ENCODE measurements around the gene MBOAT2. TPM values are rescaled to one million over a fixed set of nuclear protein-coding genes. Genes with fewer than 3 reads are reported as not detected.

The MBOAT2 gene
- total and polyA plus RNA-seq, 4 donors = 0.57 to 65.5 (median 3.2) TPM

DNA sequence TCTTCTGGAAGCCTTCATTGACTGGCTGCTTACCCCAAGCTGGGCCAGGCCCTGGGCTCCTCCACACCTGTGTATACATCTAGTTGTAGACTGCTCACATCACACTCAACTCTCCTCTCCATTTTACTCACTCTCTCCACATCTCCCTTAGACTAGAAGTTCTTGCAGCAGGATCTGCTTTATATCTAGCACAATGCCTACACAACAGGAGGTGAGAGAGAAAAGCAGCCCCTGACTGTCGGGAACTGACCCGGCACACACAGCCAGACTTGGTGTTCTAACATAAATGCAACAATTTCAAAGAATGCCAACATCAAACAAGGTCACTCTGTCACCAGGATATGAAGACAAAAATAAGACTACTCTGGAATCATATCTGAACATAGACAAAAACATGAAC is 172.0 kb downstream of the MBOAT2 start:
- no peak overlapping the region for H3K27ac ChIP-seq (ENCODE audit: low read depth in 1 of 2, low read length in 2 of 2)
- H3K27me3 ChIP-seq (ENCODE audit: control insufficient read depth in 4 of 4, insufficient read depth in 4 of 4, low read length in 3 of 4) = no peaks in the 10 kb centered on the region
- no peaks in the 10 kb centered on the region for H3K9me3 ChIP-seq (ENCODE audit: control insufficient read depth in 4 of 4, low read length in 3 of 4)
- TF ChIP-seq NR2F2 (IDR thresholded peaks at IDR 0.05) = no peak
- no peak for TF ChIP-seq FOXA1 (IDR thresholded peaks at IDR 0.05)
- TF ChIP-seq, protein P1, sequence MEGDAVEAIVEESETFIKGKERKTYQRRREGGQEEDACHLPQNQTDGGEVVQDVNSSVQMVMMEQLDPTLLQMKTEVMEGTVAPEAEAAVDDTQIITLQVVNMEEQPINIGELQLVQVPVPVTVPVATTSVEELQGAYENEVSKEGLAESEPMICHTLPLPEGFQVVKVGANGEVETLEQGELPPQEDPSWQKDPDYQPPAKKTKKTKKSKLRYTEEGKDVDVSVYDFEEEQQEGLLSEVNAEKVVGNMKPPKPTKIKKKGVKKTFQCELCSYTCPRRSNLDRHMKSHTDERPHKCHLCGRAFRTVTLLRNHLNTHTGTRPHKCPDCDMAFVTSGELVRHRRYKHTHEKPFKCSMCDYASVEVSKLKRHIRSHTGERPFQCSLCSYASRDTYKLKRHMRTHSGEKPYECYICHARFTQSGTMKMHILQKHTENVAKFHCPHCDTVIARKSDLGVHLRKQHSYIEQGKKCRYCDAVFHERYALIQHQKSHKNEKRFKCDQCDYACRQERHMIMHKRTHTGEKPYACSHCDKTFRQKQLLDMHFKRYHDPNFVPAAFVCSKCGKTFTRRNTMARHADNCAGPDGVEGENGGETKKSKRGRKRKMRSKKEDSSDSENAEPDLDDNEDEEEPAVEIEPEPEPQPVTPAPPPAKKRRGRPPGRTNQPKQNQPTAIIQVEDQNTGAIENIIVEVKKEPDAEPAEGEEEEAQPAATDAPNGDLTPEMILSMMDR (IDR thresholded peaks at IDR 0.05; ENCODE audit: low read depth, low read length, missing input control) = no peak
- no peak for TF ChIP-seq FOXA2 (IDR thresholded peaks at IDR 0.05)
- no peak for TF ChIP-seq GABPA (IDR thresholded peaks at IDR 0.05 in 1 of 2, conservative IDR thresholded peaks at IDR 0.05 in 1 of 2)
- TF ChIP-seq, protein P2, sequence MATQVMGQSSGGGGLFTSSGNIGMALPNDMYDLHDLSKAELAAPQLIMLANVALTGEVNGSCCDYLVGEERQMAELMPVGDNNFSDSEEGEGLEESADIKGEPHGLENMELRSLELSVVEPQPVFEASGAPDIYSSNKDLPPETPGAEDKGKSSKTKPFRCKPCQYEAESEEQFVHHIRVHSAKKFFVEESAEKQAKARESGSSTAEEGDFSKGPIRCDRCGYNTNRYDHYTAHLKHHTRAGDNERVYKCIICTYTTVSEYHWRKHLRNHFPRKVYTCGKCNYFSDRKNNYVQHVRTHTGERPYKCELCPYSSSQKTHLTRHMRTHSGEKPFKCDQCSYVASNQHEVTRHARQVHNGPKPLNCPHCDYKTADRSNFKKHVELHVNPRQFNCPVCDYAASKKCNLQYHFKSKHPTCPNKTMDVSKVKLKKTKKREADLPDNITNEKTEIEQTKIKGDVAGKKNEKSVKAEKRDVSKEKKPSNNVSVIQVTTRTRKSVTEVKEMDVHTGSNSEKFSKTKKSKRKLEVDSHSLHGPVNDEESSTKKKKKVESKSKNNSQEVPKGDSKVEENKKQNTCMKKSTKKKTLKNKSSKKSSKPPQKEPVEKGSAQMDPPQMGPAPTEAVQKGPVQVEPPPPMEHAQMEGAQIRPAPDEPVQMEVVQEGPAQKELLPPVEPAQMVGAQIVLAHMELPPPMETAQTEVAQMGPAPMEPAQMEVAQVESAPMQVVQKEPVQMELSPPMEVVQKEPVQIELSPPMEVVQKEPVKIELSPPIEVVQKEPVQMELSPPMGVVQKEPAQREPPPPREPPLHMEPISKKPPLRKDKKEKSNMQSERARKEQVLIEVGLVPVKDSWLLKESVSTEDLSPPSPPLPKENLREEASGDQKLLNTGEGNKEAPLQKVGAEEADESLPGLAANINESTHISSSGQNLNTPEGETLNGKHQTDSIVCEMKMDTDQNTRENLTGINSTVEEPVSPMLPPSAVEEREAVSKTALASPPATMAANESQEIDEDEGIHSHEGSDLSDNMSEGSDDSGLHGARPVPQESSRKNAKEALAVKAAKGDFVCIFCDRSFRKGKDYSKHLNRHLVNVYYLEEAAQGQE (IDR thresholded peaks at IDR 0.05) = no peak
- TF ChIP-seq RAD21 (IDR thresholded peaks at IDR 0.05) = no peak
- TF ChIP-seq RXRA (IDR thresholded peaks at IDR 0.05) = no peak
- TF ChIP-seq EGR1 (IDR thresholded peaks at IDR 0.05; ENCODE audit: low read depth in 2 of 2) = no peak
- TF ChIP-seq, protein P3, sequence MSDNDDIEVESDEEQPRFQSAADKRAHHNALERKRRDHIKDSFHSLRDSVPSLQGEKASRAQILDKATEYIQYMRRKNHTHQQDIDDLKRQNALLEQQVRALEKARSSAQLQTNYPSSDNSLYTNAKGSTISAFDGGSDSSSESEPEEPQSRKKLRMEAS (IDR thresholded peaks at IDR 0.05) = no peak
- no peak overlapping the region for H3K4me3 ChIP-seq (ENCODE audit: low read depth in 1 of 3, low read length in 3 of 3)
- no peak for DNase-seq (ENCODE audit: low spot score)
- peaks cover 0 to 17% (median 10%) of the 10 kb centered on the region in 4 donors for H3K4me1 ChIP-seq (ENCODE audit: control insufficient read depth in 4 of 4, insufficient read depth in 4 of 4, low read length in 3 of 4)
- H3K36me3 ChIP-seq (ENCODE audit: control insufficient read depth in 4 of 4, insufficient read depth in 3 of 4, low read depth in 1 of 4, low read length in 3 of 4) = no peaks in the 10 kb centered on the region
- no peak overlapping the region for H3K9ac ChIP-seq (ENCODE audit: low read depth in 1 of 2, low read length in 2 of 2)
- WGBS = 99% methylated on average over 2 of the region's 2 CpGs

DNA sequence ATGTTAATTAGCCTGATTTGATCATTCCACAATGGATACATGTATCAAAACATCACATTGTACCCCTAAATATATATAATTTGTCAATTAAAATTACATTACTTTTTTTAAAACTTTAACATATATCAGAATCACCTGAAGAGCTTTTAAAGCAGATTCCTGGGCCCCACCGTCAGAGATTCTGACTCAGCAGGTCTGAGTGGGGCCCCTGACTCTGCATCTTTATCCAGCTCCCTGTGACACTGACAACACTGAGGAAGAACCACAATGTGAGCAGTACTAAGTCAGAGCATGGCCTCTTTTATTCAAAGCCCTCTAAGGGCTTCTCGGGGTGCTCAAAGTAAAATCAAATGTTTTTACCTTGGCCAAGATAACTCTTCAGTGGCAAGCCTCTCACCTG is 175.8 kb downstream of the MBOAT2 start:
- Histone ChIP-seq H3K27me3 (ENCODE audit: control insufficient read depth in 4 of 4, insufficient read depth in 4 of 4, low read length in 3 of 4) (no peaks in the 10 kb centered on the region), H3K4me3 (ENCODE audit: low read depth in 1 of 3, low read length in 3 of 3) (no peak overlapping the region), H3K4me1 (ENCODE audit: control insufficient read depth in 4 of 4, insufficient read depth in 4 of 4, low read length in 3 of 4) (peaks cover 0 to 8% (median 3%) of the 10 kb centered on the region in 4 donors), H3K27ac (ENCODE audit: low read depth in 1 of 2, low read length in 2 of 2) (no peak overlapping the region), H3K9ac (ENCODE audit: low read depth in 1 of 2, low read length in 2 of 2) (no peak overlapping the region), H3K9me3 (ENCODE audit: control insufficient read depth in 4 of 4, low read length in 3 of 4) (no peaks in the 10 kb centered on the region), H3K36me3 (ENCODE audit: control insufficient read depth in 4 of 4, insufficient read depth in 3 of 4, low read depth in 1 of 4, low read length in 3 of 4) (peaks cover 0 to 8% (median 3%) of the 10 kb centered on the region in 4 donors)
- 95% methylated on average over 2 of the region's 2 CpGs for WGBS
- DNase-seq (ENCODE audit: low spot score) = no peak
- TF ChIP-seq JUND (IDR thresholded peaks at IDR 0.05) = no peak

DNA sequence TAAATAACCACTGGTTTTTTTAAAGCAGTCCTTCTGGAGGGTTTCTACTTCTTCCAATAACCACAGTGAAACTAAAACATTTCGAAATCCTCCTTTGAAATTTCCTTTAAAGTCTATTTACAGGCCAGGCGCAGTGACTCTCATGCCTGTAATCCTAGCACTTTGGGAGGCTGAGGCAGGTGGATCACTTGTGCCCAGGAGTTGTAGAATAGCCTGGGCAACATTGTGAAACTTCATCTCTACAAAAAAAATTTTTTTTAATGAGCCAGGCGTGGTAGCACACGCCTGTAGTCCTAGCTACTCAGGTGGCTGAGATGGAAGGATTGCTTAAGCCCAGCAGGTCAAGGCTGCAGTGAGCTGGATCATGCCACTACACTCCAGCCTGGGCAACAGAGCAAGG is 181.3 kb downstream of the MBOAT2 start:
- DNase-seq (ENCODE audit: low spot score) = no peak
- H3K9ac ChIP-seq (ENCODE audit: low read depth in 1 of 2, low read length in 2 of 2) = peak overlapping the region in 1 of 2 donors; percentile 33
- WGBS = 57% methylated on average over 4 of the region's 4 CpGs
- H3K27me3 ChIP-seq (ENCODE audit: control insufficient read depth in 4 of 4, insufficient read depth in 4 of 4, low read length in 3 of 4) = no peaks in the 10 kb centered on the region
- H3K9me3 ChIP-seq (ENCODE audit: control insufficient read depth in 4 of 4, low read length in 3 of 4) = no peaks in the 10 kb centered on the region
- peak; percentile 8 to 10 for TF ChIP-seq RXRA (IDR thresholded peaks at IDR 0.05)
- no peak for TF ChIP-seq NR2F2 (IDR thresholded peaks at IDR 0.05)
- peak in 1 of 2 donors; percentile 64 for TF ChIP-seq HNF4A (conservative IDR thresholded peaks at IDR 0.05)
- TF ChIP-seq, protein P1 (IDR thresholded peaks at IDR 0.05; ENCODE audit: low read depth, low read length, missing input control) = no peak
- TF ChIP-seq, protein P4, sequence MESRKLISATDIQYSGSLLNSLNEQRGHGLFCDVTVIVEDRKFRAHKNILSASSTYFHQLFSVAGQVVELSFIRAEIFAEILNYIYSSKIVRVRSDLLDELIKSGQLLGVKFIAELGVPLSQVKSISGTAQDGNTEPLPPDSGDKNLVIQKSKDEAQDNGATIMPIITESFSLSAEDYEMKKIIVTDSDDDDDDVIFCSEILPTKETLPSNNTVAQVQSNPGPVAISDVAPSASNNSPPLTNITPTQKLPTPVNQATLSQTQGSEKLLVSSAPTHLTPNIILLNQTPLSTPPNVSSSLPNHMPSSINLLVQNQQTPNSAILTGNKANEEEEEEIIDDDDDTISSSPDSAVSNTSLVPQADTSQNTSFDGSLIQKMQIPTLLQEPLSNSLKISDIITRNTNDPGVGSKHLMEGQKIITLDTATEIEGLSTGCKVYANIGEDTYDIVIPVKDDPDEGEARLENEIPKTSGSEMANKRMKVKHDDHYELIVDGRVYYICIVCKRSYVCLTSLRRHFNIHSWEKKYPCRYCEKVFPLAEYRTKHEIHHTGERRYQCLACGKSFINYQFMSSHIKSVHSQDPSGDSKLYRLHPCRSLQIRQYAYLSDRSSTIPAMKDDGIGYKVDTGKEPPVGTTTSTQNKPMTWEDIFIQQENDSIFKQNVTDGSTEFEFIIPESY (IDR thresholded peaks at IDR 0.05) = peak; percentile 11
- H3K27ac ChIP-seq (ENCODE audit: low read depth in 1 of 2, low read length in 2 of 2) = peak overlapping the region; percentile 6 to 54
- peaks cover 3 to 25% (median 12%) of the 10 kb centered on the region in 4 donors for H3K4me1 ChIP-seq (ENCODE audit: control insufficient read depth in 4 of 4, insufficient read depth in 4 of 4, low read length in 3 of 4)
- H3K36me3 ChIP-seq (ENCODE audit: control insufficient read depth in 4 of 4, insufficient read depth in 3 of 4, low read depth in 1 of 4, low read length in 3 of 4) = peaks cover 0 to 19% (median 6%) of the 10 kb centered on the region in 4 donors
- H3K4me3 ChIP-seq (ENCODE audit: low read depth in 1 of 3, low read length in 3 of 3) = no peak overlapping the region
